Gastrocnemius medialis (tissue), 4 donors: ENCODE data around the gene POLR1H. TPM values are rescaled to one million over a fixed set of nuclear protein-coding genes. Genes with fewer than 3 reads are reported as not detected.

Experiments used
- ATAC-seq, 2 donors: fragments of 150-250 bp; one replicate each; pipeline ENCODE4 v1.9.1; 2016
- DNase-seq, 2 donors: peaks; one replicate each; pipeline ENCODE4 v3.0.0-alpha.2; 2019
- H3K27ac ChIP-seq, 4 donors: fragments of 200-600 bp; sonication (generic); 1 replicate in 1 of 4; 2 replicates in 3 of 4; pipeline ENCODE4 v1.5.1; 2016 to 2018; ENCODE audit warnings: mild to moderate bottlenecking in 2 of 4, moderate library complexity in 1 of 4
- H3K27me3 ChIP-seq, 3 donors: fragments of 200-600 bp; sonication (generic) in 2 of 3; 1 replicate in 1 of 3; 2 replicates in 2 of 3; pipeline versions ENCODE4 v1.5.1 to v1.6.0; 2016 to 2019; ENCODE audit warnings: mild to moderate bottlenecking in 1 of 3, moderate library complexity in 1 of 3
- H3K36me3 ChIP-seq, 2 donors: fragments of 200-600 bp; sonication (generic) in 1 of 2; one replicate each; pipeline ENCODE4 v1.5.1; 2017 to 2018
- H3K4me1 ChIP-seq, 2 donors: fragments of 200-600 bp; sonication (generic) in 1 of 2; one replicate each; pipeline ENCODE4 v1.5.1; 2016 to 2017; ENCODE audit warnings: mild to moderate bottlenecking in 2 of 2
- H3K4me3 ChIP-seq, 4 donors: fragments of 200-600 bp; sonication (generic) in 3 of 4; 1 replicate in 1 of 4; 2 replicates in 3 of 4; pipeline ENCODE4 v1.5.1; 2016 to 2019; ENCODE audit warnings: mild to moderate bottlenecking in 2 of 4
- H3K9me3 ChIP-seq, 3 donors: fragments of 200-600 bp; sonication (generic) in 2 of 3; 1 replicate in 1 of 3; 2 replicates in 2 of 3; pipeline ENCODE4 v1.5.1; 2016 to 2019
- CTCF ChIP-seq, 5 experiments: fragments of 450-650 bp in 3 of 5; fragments of 200-600 bp in 2 of 5; sonication (generic) in 2 of 5; IDR thresholded peaks in 4 of 5; conservative IDR thresholded peaks in 1 of 5; 1 replicate in 4 of 5; 2 replicates in 1 of 5; pipeline ENCODE4 v1.5.1; 2016 to 2019; ENCODE audit warnings: antibody characterized with exemption in 5 of 5, mild to moderate bottlenecking in 3 of 5, moderate library complexity in 3 of 5
- POLR2A ChIP-seq, 2 donors: fragments of 450-650 bp; IDR thresholded peaks; one replicate each; pipeline ENCODE4 v1.6.1; 2017; ENCODE audit warnings: antibody characterized with exemption in 2 of 2, mild to moderate bottlenecking in 2 of 2, moderate library complexity in 2 of 2
- in situ Hi-C, 4 donors: fragments of 200-750 bp; cut with MboI; loops; one replicate each; pipeline versions ENCODE4 v1.15.0 to v1.8.0; 2017; ENCODE audit warnings: low sequenced_read_pairs in 4 of 4
- intact Hi-C: fragments of 100-400 bp; cut with DNase I; formaldehyde crosslinking; loops from one replicate; pipeline ENCODE4 v1.15.1; 2023; ENCODE audit warnings: low total_unique reads
- total RNA-seq, 4 donors: library from RNA; depleted of rRNA; stranded (reverse); fragments of >200 nt; gene quantifications; one replicate each; pipeline versions ENCODE4 v1.1.0 to v1.2.3, GENCODE V29; 2016

Gene POLR1H
- total RNA-seq, 4 donors from 2014 or later: 23.8 to 41.6 (median 27.9) TPM

GRCh38 chr6:30097902-30098768 lies 37.1 kb downstream of the POLR1H start:
- intact Hi-C loops (no loop called here), in situ Hi-C loops (no loop called here)
- Histone ChIP-seq H3K27ac (no peak overlapping the region), H3K4me1 (peaks cover 17 to 26% of the 10 kb centered on the region in 2 donors), H3K36me3 (no peaks in the 10 kb centered on the region), H3K27me3 (peaks cover 37 to 58% (median 38%) of the 10 kb centered on the region in 3 donors), H3K9me3 (no peaks in the 10 kb centered on the region), H3K4me3 (no peak overlapping the region)
- TF ChIP-seq CTCF (IDR thresholded peaks at IDR 0.05 in 4 of 5, conservative IDR thresholded peaks at IDR 0.05 in 1 of 5) (no peak), POLR2A (IDR thresholded peaks at IDR 0.05) (no peak)
- ATAC-seq (no peak), DNase-seq (no peak)

GRCh38 chr6:30100154-30100553 lies 39.1 kb downstream of the POLR1H start:
- no peak for ATAC-seq
- H3K27ac ChIP-seq: peak overlapping the region in 1 of 4 donors; percentile 12
- no peaks in the 10 kb centered on the region for H3K9me3 ChIP-seq
- in situ Hi-C loops (no loop called here), intact Hi-C loops (loop anchor here (5.0 kb wide), 1 partner anchor 157 kb away; no protein-coding TSS in a partner anchor)
- peaks cover 37 to 55% (median 38%) of the 10 kb centered on the region in 3 donors for H3K27me3 ChIP-seq
- DNase-seq: no peak
- H3K4me3 ChIP-seq: peak overlapping the region in 2 of 4 donors; percentile 58
- TF ChIP-seq CTCF (IDR thresholded peaks at IDR 0.05 in 4 of 5, conservative IDR thresholded peaks at IDR 0.05 in 1 of 5) (no peak), POLR2A (IDR thresholded peaks at IDR 0.05) (no peak)
- H3K36me3 ChIP-seq: no peaks in the 10 kb centered on the region
- H3K4me1 ChIP-seq: peaks cover 17 to 26% of the 10 kb centered on the region in 2 donors

GRCh38 chr6:30100585-30101443 lies 39.7 kb downstream of the POLR1H start:
- Histone ChIP-seq H3K27ac (peak overlapping the region in 2 of 4 donors; percentile 12 to 21), H3K4me1 (peaks cover 17 to 26% of the 10 kb centered on the region in 2 donors), H3K4me3 (peak overlapping the region; percentile 50 to 60 (median 58)), H3K36me3 (no peaks in the 10 kb centered on the region), H3K27me3 (peaks cover 35 to 51% (median 37%) of the 10 kb centered on the region in 3 donors), H3K9me3 (no peaks in the 10 kb centered on the region)
- DNase-seq (no peak), ATAC-seq (no peak)
- intact Hi-C loops (loop anchor here (5.0 kb wide), 1 partner anchor 156 kb away; no protein-coding TSS in a partner anchor), in situ Hi-C loops (no loop called here)
- no peak for TF ChIP-seq CTCF (IDR thresholded peaks at IDR 0.05 in 4 of 5, conservative IDR thresholded peaks at IDR 0.05 in 1 of 5)
- no peak for TF ChIP-seq POLR2A (IDR thresholded peaks at IDR 0.05)

- H3K27ac ChIP-seq: peak overlapping the region; percentile 72 to 77 (median 74)
- peak; percentile 81 to 84 for ATAC-seq
- peaks cover 35 to 49% (median 37%) of the 10 kb centered on the region in 3 donors for H3K27me3 ChIP-seq
- DNase-seq: peak; percentile 83 to 85
- H3K9me3 ChIP-seq: no peaks in the 10 kb centered on the region
- TF ChIP-seq CTCF (IDR thresholded peaks at IDR 0.05 in 4 of 5, conservative IDR thresholded peaks at IDR 0.05 in 1 of 5) (peak in 2 of 5 experiments; percentile 12 to 13), POLR2A (IDR thresholded peaks at IDR 0.05) (peak; percentile 52 to 72)
- in situ Hi-C loops: no loop called here
- no peaks in the 10 kb centered on the region for H3K36me3 ChIP-seq
- peaks cover 17 to 26% of the 10 kb centered on the region in 2 donors for H3K4me1 ChIP-seq
- intact Hi-C loops: loop anchor here (1.0 to 5.0 kb wide), 4 partner anchors 34 to 243 kb away; partner anchors contain the start of genes PPP1R11, RPP21 and TRIM26
- H3K4me3 ChIP-seq: peak overlapping the region; percentile 50 to 60 (median 58)
Measured at GRCh38 chr6:30101444-30102413, 40.7 kb downstream of the POLR1H start.
